K562 (cell line): ENCODE data around the gene CENPN. TPM values are rescaled to one million over a fixed set of nuclear protein-coding genes. Genes with fewer than 3 reads are reported as not detected.

Experiments used
- BCOR ChIP-seq: fragments of 450-650 bp; IDR thresholded peaks from 2 replicates; pipeline ENCODE4 v1.6.1; 2016
- BRD9 ChIP-seq: fragments of 450-650 bp; IDR thresholded peaks from 2 replicates; pipeline ENCODE4 v1.6.1; 2018; ENCODE audit warnings: low read depth; ENCODE audit not compliant: partially characterized antibody
- CCAR2 ChIP-seq: fragments of 200-400 bp; formaldehyde crosslinking; IDR thresholded peaks from 2 replicates; pipeline ENCODE4 v1.6.1; 2017; ENCODE audit warnings: mild to moderate bottlenecking, low read depth, low read length
- CHD1 ChIP-seq: fragments of 200-600 bp; sonication (generic); IDR thresholded peaks from one replicate; pipeline ENCODE4 v1.6.1; 2012; ENCODE audit warnings: mild to moderate bottlenecking, moderate library complexity, low read length, inconsistent platforms
- EHMT2 ChIP-seq: fragments of 450-650 bp; IDR thresholded peaks from 2 replicates; pipeline ENCODE4 v1.6.1; 2018; ENCODE audit warnings: antibody characterized with exemption
- ETV6 ChIP-seq, 3 experiments: fragments of 150-350 bp in 1 of 3; sonication (generic) in 1 of 3; formaldehyde crosslinking in 1 of 3; IDR thresholded peaks; 2 replicates each; pipeline versions ENCODE4 v1.6.1 to v1.8.0; 2014 to 2022; ENCODE audit warnings: borderline replicate concordance in 2 of 3, low read depth in 2 of 3, antibody characterized with exemption in 1 of 3, low read length in 1 of 3, mild to moderate bottlenecking in 1 of 3, missing genetic modification reagents in 1 of 3
- EZH2 ChIP-seq: IDR thresholded peaks from 2 replicates; pipeline ENCODE4 v1.6.1; 2012; ENCODE audit warnings: low read depth, mild to moderate bottlenecking, inconsistent platforms, low read length, borderline replicate concordance
- FOXA1 ChIP-seq: fragments of 450-650 bp; IDR thresholded peaks from 2 replicates; pipeline ENCODE4 v1.6.1; 2016; ENCODE audit warnings: mild to moderate bottlenecking, borderline replicate concordance
- HBP1 ChIP-seq: fragments of 450-650 bp; formaldehyde crosslinking; IDR thresholded peaks from 2 replicates; pipeline ENCODE4 v1.4.0; 2022; ENCODE audit warnings: missing genetic modification characterization
- HNRNPLL ChIP-seq: fragments of 200-400 bp; formaldehyde crosslinking; IDR thresholded peaks from 2 replicates; pipeline ENCODE4 v1.6.1; 2017; ENCODE audit warnings: low read length, low read depth, mild to moderate bottlenecking; ENCODE audit not compliant: poor library complexity, severe bottlenecking
- NEUROD1 ChIP-seq: fragments of 150-350 bp; IDR thresholded peaks from 2 replicates; pipeline ENCODE4 v1.6.1; 2014; ENCODE audit warnings: borderline replicate concordance, low read length, low read depth; ENCODE audit not compliant: partially characterized antibody
- PHB ChIP-seq: fragments of 250-450 bp; sonication (Bioruptor Pico); IDR thresholded peaks from 2 replicates; pipeline ENCODE4 v1.5.0; 2021
- PHF20 ChIP-seq: fragments of 450-650 bp; IDR thresholded peaks from 2 replicates; pipeline ENCODE4 v1.6.1; 2018; ENCODE audit not compliant: partially characterized antibody
- PTTG1 ChIP-seq: fragments of 450-650 bp; IDR thresholded peaks from 2 replicates; pipeline ENCODE4 v1.6.1; 2016; ENCODE audit warnings: low read depth, mild to moderate bottlenecking, missing genetic modification characterization, missing compliant biosample characterization
- RBM39 ChIP-seq: fragments of 200-400 bp; formaldehyde crosslinking; optimal IDR thresholded peaks from 2 replicates; pipeline ENCODE3; 2018; ENCODE audit warnings: low read depth, low read length
- SIN3B ChIP-seq: fragments of 450-650 bp; IDR thresholded peaks from 2 replicates; pipeline ENCODE4 v1.6.1; 2017; ENCODE audit warnings: low read depth, mild to moderate bottlenecking, moderate library complexity
- SPI1 ChIP-seq: IDR thresholded peaks from 2 replicates; pipeline ENCODE4 v1.6.1; 2011; ENCODE audit warnings: low read depth, low read length, control low read depth, borderline replicate concordance
- ZBTB12 ChIP-seq: fragments of 250-450 bp; sonication (Bioruptor Pico); IDR thresholded peaks from 2 replicates; pipeline ENCODE4 v1.4.0; 2020
- ZBTB26 ChIP-seq: fragments of 450-650 bp; formaldehyde crosslinking; IDR thresholded peaks from 2 replicates; pipeline ENCODE4 v1.4.0; 2022; ENCODE audit warnings: missing genetic modification characterization
- ZNF124 ChIP-seq: sonication (generic); formaldehyde crosslinking; IDR thresholded peaks from 2 replicates; pipeline ENCODE4 v1.8.1; 2022; ENCODE audit warnings: missing genetic modification reagents
- ZNF263 ChIP-seq: sonication (generic); formaldehyde crosslinking; IDR thresholded peaks from 2 replicates; pipeline ENCODE4 v1.8.0; 2022; ENCODE audit warnings: mild to moderate bottlenecking, missing genetic modification reagents, borderline replicate concordance
- ZNF436 ChIP-seq: fragments of 250-450, 450-650 bp; sonication (Bioruptor Pico); formaldehyde crosslinking; IDR thresholded peaks from 2 replicates; pipeline ENCODE4 v1.7.0; 2020; ENCODE audit warnings: mild to moderate bottlenecking
- ZNF644 ChIP-seq: fragments of 200-800 bp; sonication (Bioruptor generic); IDR thresholded peaks from 2 replicates; pipeline ENCODE4 v1.6.1; 2016; ENCODE audit warnings: low read depth, missing genetic modification characterization, missing compliant biosample characterization
- polyA plus RNA-seq, 8 experiments: library from polyadenylated mRNA; depleted of rRNA in 4 of 8; stranded (reverse) in 5 of 8; unstranded in 3 of 8; fragments of >200 nt; fragmentation: Nextera tagmentation in 2 of 8; fragmentation: Illumina TruSeq in 1 of 8; extraction: Ambion mirVana in 2 of 8; extraction: Trizol in 1 of 8; gene quantifications; 2 replicates each; pipeline versions ENCODE4 v1.2.1 to v1.2.3, GENCODE V29; 2011 to 2014; ENCODE audit warnings: inconsistent platforms in 1 of 8, missing spikeins in 1 of 8
- total RNA-seq, 7 experiments: library from RNA; depleted of rRNA in 6 of 7; stranded (reverse); fragments of >200 nt in 6 of 7; fragmentation: Illumina TruSeq in 2 of 7; extraction: Trizol in 2 of 7; gene quantifications; 2 replicates each; pipeline versions ENCODE4 v1.2.1 to v1.2.3, GENCODE V29; 2011 to 2021; ENCODE audit warnings: low replicate concordance in 1 of 7
- TF ChIP-seq, protein P1 (sequence below): conservative IDR thresholded peaks from 2 replicates; pipeline ENCODE4 v1.6.1; 2011; ENCODE audit warnings: low read depth, mild to moderate bottlenecking, low read length; ENCODE audit not compliant: control insufficient read depth

Gene CENPN
- total and polyA plus RNA-seq, 9 of the 15 experiments (the other 6 are each of a cell fraction or from before 2014, with no cell fraction given): 92.3 to 384 (median 140) TPM

GRCh38 chr16:81076566-81077075 lies 69.6 kb downstream of the CENPN start (continued):
- TF ChIP-seq ZBTB26 (CRISPR knock-in tag) (peak; percentile 32; the same call in 1 of the 2 replicates), ZBTB12 (CRISPR knock-in tag) (no peak), PTTG1 (tag) (no peak), PHF20 (no peak), BCOR (no peak), CCAR2 (no peak), ZNF124 (CRISPR knock-in tag) (no peak), ZNF644 (tag) (no peak; the same call in 1 of the 2 replicates), PHB (CRISPR knock-in tag) (no peak), RBM39 (no peak), BRD9 (peak; percentile 19), ZNF263 (CRISPR knock-in tag) (peak; percentile 79), SPI1 (no peak; the same call in 1 of the 2 replicates), NEUROD1 (no peak), EZH2 (no peak), HBP1 (CRISPR knock-in tag) (peak; percentile 55; the same call in 1 of the 2 replicates), FOXA1 (no peak), CHD1 (no peak), SIN3B (no peak), ZNF436 (CRISPR knock-in tag) (no peak), ETV6 (IDR thresholded peaks at IDR 0.05; ENCODE audit: borderline replicate concordance in 1 of 2, low read depth in 2 of 2, low read length in 1 of 2) (no peak), ETV6 (CRISPR knock-in tag; IDR thresholded peaks at IDR 0.05; ENCODE audit: borderline replicate concordance) (0 out of 2 replicates have a peak, but pooled peaks have one; percentile 76), EHMT2 (peak; percentile 52; the same call in 1 of the 2 replicates), HNRNPLL (peak; percentile 79)
- TF ChIP-seq, protein P1, sequence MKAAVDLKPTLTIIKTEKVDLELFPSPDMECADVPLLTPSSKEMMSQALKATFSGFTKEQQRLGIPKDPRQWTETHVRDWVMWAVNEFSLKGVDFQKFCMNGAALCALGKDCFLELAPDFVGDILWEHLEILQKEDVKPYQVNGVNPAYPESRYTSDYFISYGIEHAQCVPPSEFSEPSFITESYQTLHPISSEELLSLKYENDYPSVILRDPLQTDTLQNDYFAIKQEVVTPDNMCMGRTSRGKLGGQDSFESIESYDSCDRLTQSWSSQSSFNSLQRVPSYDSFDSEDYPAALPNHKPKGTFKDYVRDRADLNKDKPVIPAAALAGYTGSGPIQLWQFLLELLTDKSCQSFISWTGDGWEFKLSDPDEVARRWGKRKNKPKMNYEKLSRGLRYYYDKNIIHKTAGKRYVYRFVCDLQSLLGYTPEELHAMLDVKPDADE: no peak
